GM12874 (cell line): ENCODE results near the gene TNFRSF8.
A peak's percentile ranks its signal among the peaks of the same experiment; 100 is the strongest.

Source experiments
- TF ChIP-seq, protein P1 (sequence below): IDR thresholded peaks from 2 replicates; pipeline ENCODE4 v1.5.1; 2011; ENCODE audit warnings: low read depth, mild to moderate bottlenecking, control low read depth, low read length, moderate library complexity; ENCODE audit not compliant: insufficient read depth

Gene TNFRSF8

DNA sequence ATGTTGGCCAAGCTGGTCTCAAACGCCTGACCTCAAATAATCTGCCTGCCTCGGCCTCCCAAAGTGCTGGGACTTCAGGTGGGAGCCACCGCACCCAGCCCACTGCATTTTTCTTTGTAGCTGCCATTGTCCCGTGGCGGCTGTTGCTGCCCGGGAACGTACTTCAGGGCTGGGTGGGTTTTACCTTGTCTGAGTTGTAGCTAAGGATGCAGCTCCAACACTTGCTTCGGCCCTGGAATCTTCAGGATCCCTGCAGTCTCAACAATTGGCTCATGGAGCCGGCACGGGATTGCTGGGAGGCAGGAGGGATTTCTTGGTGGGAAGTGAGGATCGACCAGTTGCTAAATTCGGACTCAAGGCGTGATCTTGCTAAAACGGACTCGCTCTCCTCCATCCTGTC, 10.7 kb downstream of the TNFRSF8 start:
- TF ChIP-seq, protein P1, sequence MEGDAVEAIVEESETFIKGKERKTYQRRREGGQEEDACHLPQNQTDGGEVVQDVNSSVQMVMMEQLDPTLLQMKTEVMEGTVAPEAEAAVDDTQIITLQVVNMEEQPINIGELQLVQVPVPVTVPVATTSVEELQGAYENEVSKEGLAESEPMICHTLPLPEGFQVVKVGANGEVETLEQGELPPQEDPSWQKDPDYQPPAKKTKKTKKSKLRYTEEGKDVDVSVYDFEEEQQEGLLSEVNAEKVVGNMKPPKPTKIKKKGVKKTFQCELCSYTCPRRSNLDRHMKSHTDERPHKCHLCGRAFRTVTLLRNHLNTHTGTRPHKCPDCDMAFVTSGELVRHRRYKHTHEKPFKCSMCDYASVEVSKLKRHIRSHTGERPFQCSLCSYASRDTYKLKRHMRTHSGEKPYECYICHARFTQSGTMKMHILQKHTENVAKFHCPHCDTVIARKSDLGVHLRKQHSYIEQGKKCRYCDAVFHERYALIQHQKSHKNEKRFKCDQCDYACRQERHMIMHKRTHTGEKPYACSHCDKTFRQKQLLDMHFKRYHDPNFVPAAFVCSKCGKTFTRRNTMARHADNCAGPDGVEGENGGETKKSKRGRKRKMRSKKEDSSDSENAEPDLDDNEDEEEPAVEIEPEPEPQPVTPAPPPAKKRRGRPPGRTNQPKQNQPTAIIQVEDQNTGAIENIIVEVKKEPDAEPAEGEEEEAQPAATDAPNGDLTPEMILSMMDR, result no peak

DNA sequence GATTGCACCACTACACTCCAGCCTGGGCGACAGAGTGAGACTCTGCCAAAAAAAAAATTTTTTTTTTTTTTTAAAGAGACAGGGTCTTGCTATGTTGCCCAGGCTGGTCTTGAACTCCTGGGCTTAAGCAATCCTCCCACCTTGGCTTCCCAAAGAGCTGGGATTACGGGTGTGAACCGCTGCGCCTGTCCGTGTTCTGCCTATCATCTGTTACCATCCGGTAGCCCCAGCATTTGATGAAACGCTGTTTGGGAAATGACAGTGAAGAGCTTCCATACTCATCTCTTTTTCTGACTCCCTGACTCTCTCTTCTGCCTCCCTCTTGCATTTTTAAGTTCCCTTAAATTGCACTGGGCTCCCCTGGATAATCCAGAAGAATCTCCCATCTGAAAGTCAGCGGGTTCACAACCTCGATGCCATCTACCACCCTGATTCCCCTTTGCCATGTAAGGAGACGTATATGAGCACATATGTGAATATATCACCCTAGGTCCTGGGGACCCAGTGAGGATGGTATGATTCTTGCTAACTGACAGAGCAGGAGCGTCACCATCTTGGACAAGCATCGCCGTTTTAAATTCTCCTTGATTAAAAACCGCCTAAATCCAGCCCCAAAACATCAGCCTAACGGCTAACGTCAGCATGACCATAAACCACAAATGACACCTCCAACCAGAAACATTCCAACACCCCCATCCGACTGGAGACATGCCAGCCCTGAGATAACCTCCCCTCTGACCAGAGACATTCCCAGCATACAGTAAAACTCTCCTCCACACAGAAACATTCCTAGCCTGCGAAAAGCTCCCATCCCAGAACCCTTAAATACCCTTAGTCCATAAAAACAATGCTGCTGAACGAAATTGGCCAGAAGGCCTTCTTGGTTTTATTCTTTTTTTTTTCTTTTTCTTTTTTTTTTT, 12.4 kb downstream of the TNFRSF8 start:
- TF ChIP-seq, protein P1, result no peak

DNA sequence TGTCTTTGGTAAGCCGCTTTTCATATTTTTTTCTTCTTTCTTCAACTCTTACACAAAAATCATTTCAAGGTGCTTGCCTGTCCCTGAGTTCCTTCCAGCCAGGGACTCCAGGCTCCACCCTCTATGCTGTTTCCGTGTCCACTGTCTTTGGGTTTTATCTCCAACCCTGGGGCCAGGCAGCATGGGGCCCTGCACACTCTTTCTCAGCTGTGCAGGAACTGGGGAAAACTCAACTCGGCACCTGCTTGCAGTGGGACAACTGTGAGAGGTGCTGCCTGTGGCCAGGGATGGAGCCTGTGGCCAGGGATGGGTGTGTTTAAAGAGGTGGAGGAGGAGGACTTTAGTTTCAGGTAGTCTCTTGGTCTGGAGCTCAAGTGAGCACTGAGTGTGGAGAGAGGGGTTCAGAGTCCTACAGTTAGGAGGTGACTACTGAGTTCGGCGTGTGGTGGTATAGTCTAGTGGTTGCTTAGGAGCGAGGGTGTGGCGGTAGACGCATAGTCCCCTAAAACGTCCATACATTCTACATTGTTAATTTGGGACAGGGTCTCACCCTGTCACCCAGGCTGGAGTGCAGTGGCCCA, 13.4 kb downstream of the TNFRSF8 start:
- TF ChIP-seq, protein P1, result no peak

DNA sequence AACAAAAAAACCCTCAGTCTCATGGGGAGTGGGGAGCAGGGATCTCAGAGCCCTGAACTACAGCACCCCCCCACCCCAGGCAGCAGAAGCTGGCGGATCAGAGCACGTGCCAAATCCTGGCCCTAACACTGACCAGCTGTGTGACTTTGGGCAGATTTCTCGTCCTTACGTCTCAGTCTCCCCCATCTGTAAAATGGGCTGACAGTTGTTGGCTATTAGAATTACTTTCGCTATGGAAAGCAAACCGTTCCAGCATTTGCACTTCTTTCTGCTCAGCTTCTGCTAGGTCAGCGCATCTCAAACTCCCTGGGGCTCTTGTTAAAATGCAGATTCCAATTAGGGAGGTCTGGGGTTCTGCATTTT, 15.5 kb downstream of the TNFRSF8 start:
- TF ChIP-seq, protein P1, result no peak

DNA sequence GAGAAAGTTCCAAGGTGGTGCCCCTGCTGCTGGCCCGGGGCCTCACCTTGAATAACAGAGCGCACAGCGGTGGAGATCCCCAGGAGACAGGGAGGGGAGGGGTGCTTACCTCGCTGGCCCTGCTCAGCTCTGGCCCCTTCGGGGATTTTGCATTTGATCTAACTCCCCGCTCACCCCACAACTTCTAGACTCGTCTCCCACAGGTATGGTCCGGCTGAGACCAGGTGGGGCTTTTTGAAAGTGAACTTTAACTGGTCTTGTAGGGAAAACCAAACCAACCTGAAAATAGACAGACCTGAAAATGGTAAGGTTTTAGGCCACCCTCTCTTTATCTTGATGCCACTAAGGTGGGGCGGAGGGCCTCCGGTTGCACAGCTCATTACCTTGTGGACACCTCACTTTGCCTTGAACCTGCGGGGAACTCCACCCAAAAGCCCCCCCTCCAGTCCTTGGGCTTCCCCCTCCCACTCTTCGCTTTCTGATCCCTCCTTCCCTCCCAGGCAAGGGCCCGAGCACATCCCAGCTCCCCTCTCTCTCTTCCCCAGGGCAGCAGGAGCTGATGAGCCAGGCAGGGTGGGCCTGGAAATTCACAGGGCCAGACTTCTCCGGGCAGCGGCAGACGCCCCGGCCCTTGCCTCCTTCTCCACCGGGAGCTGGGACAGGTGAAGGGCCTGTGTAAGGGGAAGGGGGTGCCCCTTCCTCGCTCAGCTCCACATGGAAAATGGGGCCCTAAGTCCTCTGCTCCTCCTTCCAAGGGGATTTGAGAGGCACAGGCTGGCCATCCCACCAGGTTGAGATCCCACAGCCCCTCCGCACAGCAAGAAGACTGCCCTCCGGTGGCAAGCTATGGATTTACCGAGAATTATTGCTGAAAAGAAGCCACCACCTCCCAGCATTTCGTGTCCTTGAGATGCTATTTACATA, 16.1 kb downstream of the TNFRSF8 start:
- TF ChIP-seq, protein P1, result peak; percentile 74

DNA sequence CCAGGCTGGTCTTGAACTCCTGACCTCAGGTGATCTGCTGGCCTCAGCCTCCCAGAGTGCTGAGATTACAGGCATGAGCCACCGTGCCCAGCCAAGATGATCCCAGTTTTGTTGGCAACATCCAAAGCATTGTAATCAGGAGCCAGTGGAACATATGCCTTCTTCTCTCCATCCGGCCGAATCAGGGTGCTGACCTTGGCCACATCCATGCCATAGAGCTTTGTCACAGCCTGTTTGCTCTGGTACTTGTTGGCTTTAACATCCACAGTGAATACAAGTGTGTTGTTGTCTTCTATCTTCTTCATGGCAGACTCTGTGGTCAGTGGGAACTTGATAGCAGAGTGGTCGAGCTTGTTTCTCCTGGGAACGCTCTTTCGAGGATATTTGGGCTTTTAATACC, 17.1 kb downstream of the TNFRSF8 start:
- TF ChIP-seq, protein P1, result no peak
